HuH-7 (cell line): ENCODE results near the gene SMYD3.

ENCODE experiments used
- DNase-seq: peaks from one replicate; pipeline ENCODE4 v3.0.0; 2011; ENCODE audit warnings: low spot score

The SMYD3 gene

DNA sequence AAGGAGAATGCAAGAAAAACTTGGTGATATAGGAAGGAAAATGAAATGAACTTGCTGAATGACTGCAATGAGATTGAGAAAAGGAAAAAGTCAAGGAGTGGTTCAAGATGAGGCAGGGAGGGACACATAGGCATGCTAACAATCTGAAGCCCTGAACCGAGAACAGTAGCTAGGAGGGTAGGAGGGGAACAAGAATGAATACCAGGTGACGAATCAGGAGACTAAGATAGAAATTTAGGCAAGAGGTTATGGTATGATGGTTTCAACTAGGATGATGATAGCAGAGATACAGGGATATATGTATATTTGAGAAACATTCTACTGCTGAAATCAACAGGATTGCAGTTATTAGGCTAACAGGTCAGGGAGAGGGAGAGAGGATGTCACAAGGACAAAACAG, 44.1 kb downstream of the SMYD3 start:
- no peak for DNase-seq

DNA sequence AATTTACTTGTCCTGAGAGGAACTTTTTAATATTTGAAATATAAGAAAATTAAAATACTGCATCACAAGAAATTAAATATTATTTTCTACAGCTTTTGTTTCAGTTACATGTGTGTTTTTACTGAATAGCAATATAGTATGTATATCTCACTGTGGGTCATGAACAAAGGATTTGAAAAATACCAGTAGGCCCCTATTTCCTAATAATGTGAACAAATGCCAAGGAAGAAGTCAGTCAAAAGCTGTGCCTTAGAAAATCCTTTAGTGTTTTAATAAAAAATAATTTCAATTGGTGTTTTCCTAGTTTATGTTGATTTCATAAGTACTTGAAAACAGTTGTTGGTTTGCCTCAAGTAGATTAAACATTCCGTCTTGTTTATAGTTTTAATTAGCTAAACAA, 46.7 kb downstream of the SMYD3 start:
- no peak for DNase-seq

DNA sequence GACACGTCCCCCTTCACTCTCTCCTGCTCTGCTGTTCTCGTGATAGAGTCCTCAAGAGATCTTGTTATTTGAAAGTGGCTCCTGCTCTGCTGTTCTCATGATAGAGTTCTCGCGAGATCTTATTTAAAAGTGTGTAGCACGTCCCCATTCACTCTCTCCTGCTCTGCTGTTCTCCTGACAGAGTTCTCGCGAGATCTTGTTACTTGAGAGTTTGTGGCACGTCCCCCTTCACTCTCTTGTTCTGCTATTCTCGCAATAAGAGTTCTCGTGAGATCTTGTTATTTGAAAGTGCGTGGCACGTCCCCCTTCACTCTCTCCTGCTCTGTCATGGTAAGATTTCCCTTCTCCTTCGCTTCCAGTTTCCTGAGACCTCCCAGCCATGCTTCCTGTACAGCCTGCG, 47.9 kb downstream of the SMYD3 start:
- no peak for DNase-seq

DNA sequence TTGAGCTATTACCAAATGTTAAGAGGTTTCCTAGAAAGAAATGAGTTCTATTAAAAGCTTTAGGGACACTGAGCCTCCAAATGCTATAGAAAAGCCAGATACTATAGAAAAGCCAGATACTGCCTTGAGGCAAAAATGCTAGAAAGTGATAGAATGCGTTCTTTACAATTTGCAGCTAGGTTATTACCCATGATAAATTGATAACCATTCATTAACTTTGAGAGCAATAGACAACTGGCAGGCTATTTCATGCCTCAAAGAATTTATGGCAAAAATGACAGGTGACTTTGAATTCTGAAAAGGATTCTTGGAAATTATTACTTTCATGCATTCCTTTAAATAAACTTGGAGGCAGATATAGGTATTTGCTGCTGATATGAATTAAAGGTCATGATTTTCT, 51.6 kb downstream of the SMYD3 start:
- no peak for DNase-seq

DNA sequence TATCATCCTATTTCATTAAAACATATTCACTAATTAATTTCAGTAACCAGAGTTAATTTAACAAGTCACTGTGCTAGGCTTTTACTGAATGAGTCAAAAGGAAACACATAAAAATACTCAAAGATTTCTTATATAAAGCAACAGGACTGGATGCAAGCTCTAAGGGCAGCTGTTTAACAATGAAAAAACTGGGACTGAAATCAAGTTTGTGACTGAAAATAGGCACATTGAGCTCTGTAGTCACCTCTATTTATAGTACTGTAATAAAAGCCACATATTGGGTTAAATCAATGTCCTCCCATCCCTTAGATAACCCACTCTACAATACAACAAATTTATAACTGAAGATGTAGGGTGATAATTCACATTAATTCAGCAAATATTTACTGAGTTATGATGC, 52.4 kb downstream of the SMYD3 start:
- DNase-seq = no peak

DNA sequence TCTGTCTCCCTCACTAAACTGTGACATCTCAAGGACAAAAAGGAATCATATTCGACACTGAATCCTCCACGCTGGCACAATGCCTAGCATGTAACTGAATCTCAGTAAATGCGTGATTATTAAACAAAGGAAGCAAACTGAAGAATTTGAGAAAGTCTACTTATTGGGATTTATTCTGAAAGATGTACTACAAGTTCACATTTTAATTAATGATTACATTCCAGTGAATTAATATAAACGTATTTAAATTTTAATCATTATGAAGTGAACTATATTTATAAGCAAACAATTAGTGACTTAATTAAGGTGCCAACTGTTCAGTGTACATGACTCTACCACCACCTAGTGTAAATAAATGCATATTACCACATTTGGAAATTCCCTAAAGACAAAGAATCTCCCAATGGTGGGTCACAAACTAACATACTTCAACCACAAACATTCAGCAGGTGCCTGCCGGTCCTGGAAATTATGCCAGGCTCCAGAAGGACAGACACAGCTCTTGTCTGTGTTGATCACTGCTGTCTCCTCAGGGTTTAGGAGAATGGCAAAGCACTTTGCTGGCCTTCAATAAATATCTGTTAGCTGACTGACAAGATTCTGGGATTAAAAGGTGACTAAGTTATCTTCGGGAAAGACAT, 56.3 kb downstream of the SMYD3 start:
- peak; percentile 31 for DNase-seq

DNA sequence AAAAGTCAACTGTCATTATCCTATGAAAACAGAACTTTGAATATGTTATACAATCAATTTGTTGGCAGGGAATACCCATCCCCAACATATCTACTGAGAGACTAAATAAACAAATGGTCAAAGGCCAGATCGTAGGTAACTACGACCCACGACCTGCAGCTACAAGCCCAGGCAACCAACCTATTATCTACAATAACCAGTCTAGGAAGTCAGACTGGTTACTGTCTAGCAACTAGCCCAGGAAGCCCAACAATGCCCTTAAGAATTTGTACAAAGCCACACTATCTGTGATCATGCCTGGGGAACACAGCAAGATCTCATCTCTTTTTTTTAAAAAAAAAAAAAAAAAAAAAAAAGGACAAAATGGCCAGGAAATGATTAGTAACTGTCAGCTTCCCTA, 58.7 kb downstream of the SMYD3 start:
- no peak for DNase-seq

DNA sequence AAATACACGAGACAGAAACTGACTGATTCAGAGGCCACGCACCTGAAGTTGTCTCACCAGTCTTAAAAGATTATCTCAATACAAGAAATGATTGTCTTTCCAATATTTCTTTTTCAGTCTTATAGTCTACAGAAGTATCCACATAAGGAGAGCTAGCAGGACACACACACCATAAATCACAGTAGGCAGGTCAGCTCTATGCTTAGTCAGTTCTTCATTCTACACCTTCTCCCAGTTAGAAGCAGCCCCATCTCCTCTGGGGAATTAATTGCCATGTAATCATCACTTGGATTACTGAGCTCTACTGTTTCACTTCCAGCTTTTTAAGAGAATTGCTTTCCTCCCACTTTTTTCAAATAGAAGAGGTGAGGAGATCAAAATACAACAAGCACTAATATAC, 59.6 kb downstream of the SMYD3 start:
- no peak for DNase-seq

DNA sequence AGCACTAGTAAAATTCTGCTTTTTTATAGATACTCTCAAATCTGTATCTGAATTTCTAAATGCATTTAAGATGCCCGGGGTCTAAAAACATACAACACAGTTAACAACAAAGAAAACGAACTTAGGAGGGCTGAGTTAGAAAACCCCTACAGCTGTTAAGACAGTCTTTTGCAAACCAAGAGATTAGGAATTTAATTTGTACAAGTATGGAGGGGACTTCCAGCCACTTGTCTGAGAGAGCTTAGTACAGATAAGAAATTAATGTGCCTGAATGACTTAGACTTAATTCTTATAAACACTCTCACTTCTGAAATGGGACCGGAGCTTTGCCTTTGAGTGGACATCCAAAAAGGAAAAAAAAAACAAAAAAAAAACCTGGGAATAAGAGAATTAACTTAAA, 61.6 kb downstream of the SMYD3 start:
- no peak for DNase-seq

DNA sequence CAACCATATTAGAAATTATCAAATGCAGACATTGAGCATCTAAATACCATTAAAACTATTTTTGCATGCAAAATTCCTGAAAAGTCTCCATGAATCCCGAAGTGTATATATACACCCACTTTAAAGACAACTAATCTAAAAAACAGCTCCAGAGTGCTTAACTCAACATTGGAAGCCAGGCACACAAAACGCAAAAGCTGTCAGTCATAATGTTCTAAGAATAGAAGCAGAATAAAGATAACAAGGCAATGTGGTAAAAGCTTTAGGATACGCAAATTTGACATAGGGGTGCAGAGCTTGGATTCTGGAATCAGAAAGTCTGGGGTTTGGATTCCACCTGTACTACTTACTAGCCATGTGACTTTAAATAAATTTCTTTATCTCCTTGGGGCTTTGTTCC, 62.5 kb downstream of the SMYD3 start:
- no peak for DNase-seq

DNA sequence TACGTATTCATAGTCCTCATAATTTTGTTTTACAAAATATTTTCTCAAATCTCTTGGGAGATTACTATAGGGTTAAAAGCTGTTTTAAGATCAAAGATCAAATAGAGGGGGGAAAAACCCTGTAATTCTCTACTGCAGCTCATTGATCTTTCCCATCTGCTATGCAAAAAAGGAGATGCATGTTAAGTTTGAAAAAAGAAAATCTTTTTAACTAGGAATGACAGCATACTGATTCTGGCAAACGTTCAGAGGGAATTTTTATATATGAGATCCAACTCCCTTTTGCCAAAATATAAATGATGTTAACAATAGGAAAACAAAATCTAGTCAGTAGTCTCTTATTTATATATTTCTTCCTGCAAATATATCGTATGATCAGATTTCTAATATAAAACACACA, 69.1 kb downstream of the SMYD3 start:
- DNase-seq = no peak

DNA sequence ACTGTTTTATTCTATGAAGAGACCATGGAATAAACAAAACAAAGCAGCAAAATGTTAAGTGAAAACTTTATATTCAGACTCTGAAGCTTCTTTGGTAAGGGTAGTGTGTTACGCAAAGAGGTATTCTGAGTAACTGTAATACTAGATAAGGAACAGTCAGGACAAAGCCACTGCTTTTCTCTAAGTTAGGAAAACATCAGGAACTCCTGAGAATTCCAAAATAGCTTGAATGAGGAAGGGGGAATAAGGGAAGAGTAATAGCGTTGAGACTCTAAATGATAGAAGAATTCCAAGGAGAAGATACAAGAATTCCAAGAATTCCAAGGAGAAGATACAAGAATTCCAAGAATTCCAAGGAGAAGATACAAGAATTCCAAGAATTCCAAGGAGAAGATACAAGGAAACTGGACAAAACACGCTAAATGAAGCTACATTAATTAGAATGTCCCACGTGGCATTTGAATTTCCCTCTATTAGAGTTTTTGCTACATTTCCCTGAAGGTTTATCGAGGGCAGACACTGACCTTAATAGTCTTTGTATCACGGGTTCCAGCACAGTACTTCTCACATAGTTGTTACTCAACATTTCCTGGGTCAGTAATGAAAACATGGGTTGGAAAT, 71.5 kb downstream of the SMYD3 start:
- DNase-seq = no peak

DNA sequence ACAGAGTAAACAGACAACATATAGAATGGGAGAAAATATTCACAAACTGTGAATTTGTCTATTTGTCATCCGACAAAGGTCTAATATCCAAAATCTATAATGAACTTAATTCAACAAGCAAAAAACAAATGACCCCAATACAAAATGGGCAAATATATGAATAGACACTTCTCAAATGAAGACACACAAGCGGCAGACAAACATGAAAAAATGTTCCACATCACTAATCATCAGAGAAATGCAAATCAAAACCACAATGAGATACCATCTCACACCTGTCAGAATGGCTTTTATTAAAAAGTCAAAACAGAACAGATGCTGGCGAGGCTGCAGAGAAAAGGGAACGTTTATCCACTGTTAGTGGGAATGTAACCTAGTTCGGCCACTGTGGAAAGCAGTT, 72.7 kb downstream of the SMYD3 start:
- no peak for DNase-seq

DNA sequence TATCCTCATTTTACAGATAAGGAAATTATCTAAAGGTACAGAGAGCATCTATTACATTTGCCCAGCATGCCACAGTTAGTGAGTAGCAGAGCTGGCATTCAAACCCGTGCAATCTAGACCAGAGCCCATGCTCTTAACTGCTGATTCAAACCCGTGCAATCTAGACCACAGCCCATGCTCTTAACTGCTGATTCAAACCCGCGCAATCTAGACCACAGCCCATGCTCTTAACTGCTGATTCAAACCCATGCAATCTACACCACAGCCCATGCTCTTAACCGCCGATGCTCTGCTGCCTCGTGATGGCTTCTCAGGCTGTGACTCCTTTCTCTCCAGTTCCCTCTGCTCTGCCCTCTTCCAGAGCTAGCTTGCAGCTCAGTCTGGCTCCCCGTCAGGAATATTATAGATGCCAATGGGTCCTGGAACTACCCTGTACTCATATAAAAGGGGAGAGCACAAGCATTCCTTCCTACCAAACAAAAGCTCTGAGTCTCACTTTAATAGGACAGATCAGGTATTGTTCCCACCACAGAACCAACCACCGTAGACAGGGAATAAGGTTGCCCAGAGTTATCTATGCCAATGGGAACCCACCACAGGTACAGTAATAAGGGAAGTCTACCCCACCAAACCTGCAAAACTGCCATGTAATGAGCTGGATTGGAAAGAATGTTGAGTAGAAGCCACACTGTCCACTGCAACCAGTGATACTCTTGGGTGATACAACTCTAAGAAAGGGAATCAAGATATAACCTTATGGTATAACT, 78.4 kb downstream of the SMYD3 start:
- no peak for DNase-seq

DNA sequence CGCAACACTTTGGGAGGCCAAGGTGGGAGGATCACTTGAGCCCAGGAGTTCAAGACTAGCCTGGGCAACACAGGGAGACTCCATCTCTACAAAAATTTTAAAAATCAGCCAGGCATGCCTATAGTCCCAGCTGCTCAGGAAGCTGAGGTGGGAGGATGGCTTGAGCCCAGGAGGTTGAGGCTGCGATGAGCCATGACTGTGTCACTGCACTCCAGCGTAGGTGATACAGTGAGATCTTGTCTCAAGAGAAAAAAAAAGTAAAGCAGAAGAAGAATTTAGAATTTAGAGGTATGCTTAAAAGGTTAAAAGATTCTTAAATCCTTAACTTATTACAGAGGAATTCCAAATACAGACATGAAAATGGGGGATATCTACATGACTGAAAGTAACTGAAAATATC, 79.5 kb downstream of the SMYD3 start:
- no peak for DNase-seq

DNA sequence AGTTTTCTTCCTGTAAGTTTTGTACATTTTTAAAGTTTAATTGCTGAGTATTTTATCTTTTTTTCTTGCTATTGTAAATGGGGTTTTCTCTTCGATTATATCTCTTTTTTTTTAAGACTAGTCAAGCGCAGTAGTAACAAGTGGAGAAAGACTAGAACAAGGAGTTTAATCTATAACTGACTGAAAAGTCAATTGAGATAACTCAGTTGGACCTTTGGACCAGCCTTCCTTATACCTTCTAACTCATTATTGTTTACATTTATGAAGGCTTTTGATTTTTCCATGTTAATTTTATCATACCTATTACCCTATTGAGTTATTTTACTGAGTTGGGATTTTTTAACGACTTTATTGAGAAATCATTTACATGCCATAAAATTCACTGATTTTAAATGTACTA, 81.2 kb downstream of the SMYD3 start:
- no peak for DNase-seq

DNA sequence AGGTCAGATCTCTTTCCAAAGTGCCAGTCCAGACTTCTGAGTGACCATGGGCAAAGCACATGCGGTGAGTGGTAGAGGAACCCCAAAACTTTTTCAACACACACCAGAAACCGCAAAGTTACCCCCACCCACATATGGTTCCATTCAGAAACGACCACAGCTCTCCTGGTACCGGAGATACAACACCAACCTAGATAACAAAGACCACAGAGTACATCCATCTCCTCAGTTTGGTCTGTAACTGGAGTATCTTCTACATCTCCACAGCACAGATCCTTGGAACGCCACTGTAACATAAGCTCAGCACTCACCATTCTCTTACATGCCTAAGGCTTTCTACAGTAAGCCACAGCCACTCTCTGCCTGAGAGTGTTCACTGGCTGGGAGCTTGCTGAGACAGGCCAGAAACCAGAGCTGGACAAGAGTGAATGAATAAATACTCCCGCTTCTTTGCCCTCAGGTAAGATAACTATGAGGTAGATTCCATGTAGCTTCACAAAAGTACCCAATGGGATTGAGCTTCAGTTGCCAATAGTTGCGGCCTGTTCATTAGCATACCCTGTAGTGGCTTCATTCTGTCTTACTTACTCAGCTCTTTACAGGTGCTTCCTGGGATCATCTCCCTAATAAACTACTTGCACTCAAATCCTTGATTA, 81.8 kb downstream of the SMYD3 start:
- no peak for DNase-seq

DNA sequence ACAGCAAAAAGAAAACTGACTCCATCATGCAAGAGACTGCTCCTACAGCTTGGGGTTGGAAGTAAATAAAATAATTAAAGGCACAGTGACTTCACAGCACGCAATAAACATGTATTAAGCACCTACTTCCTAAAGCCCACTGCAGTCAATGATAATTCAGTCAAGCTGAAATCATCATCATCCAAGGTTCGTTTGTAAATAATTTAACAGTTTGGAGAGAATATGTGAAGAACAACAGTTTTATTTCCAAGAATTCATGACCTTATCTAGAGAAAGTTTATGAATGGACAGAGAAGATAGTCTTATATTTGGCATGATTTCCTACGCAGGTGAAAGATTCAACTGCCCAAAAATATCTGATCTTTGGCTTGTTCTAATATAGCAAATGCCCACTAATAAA, 86.8 kb downstream of the SMYD3 start:
- DNase-seq = no peak

DNA sequence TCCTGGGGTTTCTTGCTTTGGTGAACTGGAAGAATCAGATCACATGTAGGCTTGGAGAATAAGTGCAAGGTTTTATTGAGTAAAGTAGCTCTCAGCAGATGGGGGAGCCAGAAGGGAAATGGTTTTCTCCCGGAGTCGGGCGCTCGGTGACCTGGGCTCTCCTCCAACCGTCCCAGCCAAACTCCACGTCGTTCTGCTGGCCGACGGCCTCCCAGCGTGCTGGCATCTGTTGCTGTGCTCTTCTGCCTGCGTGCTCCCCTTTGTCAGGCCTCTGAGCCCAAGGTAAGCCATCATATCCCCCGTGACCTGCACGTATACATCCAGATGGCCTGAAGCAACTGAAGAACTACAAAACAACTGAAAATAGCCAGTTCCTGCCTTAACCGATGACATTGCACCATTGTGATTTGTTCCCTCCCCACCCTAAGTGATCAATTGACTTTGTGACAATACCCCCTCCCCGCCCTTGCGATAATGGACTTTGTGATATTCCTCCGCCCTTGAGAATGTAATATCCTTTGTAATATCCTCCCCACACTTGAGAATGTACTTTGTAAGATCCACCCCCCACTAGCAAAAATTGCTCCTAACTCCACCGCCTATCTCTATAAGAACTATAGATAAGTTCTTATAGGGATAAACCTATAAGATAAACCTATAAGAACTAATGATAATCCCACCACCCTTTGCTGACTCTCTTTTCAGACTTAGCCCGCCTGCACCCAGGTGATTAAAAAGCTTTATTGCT, 88.3 kb downstream of the SMYD3 start:
- no peak for DNase-seq

DNA sequence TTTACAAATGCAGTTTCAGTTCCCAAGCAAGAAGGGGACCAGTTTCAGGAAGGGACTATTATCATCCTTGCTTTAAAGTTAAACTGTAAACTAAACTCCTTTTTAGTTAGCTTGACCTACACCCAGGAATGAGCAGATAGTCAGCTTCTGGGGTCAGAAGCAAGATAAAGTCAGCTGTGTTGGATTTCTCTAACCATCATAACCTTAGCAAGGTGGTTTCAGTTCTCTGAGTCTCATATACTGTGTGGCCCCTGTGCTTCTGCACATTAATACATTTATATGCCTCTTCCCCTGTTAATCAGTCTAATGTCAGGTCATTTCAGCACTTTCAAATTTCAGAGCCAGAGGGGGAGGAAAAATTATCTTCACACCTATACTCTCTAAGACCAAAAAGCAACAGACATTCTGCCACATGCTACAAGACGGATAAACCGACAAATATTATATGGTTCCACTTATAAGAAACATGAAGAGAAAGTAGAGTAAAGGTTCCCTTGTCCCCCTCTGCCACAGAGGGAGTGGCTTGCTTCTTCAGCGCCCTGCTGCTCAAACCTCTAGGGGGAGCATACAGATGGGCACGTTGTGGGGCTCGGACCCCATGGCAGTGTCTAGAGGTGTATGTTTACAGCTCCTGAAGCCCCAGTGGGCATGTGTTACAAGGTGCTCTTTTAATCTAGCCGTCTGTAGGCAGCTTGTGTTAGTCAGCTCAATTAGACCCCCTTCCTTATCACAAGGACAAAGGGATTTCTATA, 89.1 kb downstream of the SMYD3 start:
- DNase-seq = no peak

DNA sequence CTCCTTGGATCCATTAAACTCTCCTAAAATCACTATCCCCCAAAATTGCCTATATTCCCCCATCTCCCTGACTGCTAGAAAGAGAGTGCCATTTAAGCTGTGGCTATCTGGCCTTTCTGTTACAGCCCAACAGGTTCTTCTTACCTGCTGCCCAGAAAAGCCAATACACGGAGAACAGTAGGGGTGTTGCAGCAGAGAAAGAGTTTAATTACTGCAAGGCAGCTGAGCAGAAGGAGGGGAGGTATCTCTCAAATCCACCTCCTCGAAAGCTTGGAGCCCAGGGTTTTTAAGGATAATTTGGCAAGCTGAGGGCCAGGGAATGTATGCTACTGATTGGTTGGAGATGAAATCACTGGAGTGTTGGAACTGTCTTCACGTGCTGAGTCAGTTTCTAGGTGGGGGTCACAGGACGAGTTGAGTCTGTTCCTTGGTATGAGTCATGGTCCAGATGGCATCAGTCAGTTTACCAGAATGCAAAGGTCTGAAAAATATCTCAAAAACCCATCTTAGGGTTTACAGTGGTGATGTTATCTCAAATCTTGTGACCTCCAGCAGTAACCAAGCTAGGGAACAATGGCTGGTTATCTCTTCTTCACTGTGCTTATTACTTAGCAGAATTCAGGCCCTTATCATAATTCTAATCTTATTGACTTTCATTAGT, 89.8 kb downstream of the SMYD3 start:
- no peak for DNase-seq
